Mammary epithelial cell (primary cell): ENCODE data around the gene SCN4B.

Source experiments
- CTCF ChIP-seq, 2 donors: IDR thresholded peaks in 1 of 2; conservative IDR thresholded peaks in 1 of 2; 2 replicates each; pipeline ENCODE4 v1.5.1; 2011 to 2012; ENCODE audit warnings: inconsistent platforms in 2 of 2, low read length in 2 of 2, mild to moderate bottlenecking in 2 of 2, control low read depth in 1 of 2, low read depth in 1 of 2; ENCODE audit not compliant: insufficient read depth in 1 of 2; ENCODE audit errors: extremely low read depth in 1 of 2
- EZH2 ChIP-seq: IDR thresholded peaks from 2 replicates; pipeline ENCODE4 v1.6.1; 2012; ENCODE audit warnings: low read length, inconsistent platforms, borderline replicate concordance

DNA sequence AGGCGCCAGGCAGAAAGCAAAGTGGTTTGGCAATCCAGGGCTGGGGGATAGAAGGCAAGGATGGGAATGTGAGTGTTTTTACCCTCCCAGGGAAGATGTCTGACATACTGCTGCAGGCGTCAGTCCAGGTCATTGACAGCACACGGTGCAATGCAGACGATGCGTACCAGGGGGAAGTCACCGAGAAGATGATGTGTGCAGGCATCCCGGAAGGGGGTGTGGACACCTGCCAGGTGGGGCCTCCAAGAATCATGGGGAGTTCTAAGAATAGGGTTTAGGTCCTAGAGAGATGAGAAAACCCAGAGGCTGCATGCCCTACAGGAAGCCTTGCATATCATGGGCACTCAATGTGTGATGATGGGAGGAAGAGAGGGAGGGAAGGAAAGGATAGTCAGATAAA, 37.6 kb downstream of the SCN4B start:
- TF ChIP-seq CTCF (conservative IDR thresholded peaks at IDR 0.05 in 1 of 2, IDR thresholded peaks at IDR 0.05 in 1 of 2; ENCODE audit: extremely low read depth in 1 of 2, insufficient read depth in 1 of 2, low read depth in 1 of 2, low read length in 2 of 2) = no peak
- no peak for TF ChIP-seq EZH2
